Hepatic stellate cell (primary cell): ENCODE measurements around the gene PWWP2B.
"Not testable (repeated sequence)": the region's sequence is repeated elsewhere in the genome, so short reads cannot be mapped to it uniquely, and the experiment has no call there.

Experiments
- DNase-seq: peaks from one replicate; pipeline ENCODE4 v3.0.0; 2011; ENCODE audit warnings: low spot score

Gene PWWP2B

GRCh38 chr10:132363921-132364593, 32.9 kb upstream of the PWWP2B start:
- no peak for DNase-seq

- DNase-seq = no peak
These were observed 32.4 kb upstream of the PWWP2B start for GRCh38 chr10:132364594-132364970.

GRCh38 chr10:132365102-132365501, 31.9 kb upstream of the PWWP2B start:
- DNase-seq = no peak

GRCh38 chr10:132366006-132366405, 31.0 kb upstream of the PWWP2B start:
- DNase-seq = no peak

GRCh38 chr10:132366499-132366898, 30.5 kb upstream of the PWWP2B start:
- DNase-seq = no peak

GRCh38 chr10:132368391-132368790, 28.6 kb upstream of the PWWP2B start:
- no peak for DNase-seq

- peak; percentile 55 for DNase-seq
These were observed 27.9 kb upstream of the PWWP2B start for GRCh38 chr10:132368881-132369635.

GRCh38 chr10:132369636-132370185, 27.3 kb upstream of the PWWP2B start:
- DNase-seq = no peak

- DNase-seq = no peak
These were observed 26.3 kb upstream of the PWWP2B start for GRCh38 chr10:132370426-132371340.

- DNase-seq = no peak
These were observed 25.3 kb upstream of the PWWP2B start for GRCh38 chr10:132371641-132372081.

GRCh38 chr10:132372516-132373095, 24.4 kb upstream of the PWWP2B start:
- no peak for DNase-seq

GRCh38 chr10:132373241-132373955, 23.6 kb upstream of the PWWP2B start:
- DNase-seq = no peak

- no peak for DNase-seq
These were observed 22.8 kb upstream of the PWWP2B start for GRCh38 chr10:132374176-132374575.

- DNase-seq = no peak
These were observed 22.4 kb upstream of the PWWP2B start for GRCh38 chr10:132374612-132375011.

GRCh38 chr10:132375116-132375794, 21.7 kb upstream of the PWWP2B start:
- DNase-seq = no peak

- no peak for DNase-seq
These were observed 21.2 kb upstream of the PWWP2B start for GRCh38 chr10:132375795-132376297.

- no peak for DNase-seq
These were observed 20.6 kb upstream of the PWWP2B start for GRCh38 chr10:132376394-132376851.

- no peak for DNase-seq
These were observed 19.7 kb upstream of the PWWP2B start for GRCh38 chr10:132377326-132377725.

- not testable (repeated sequence) for DNase-seq
These were observed 18.0 kb upstream of the PWWP2B start for GRCh38 chr10:132379026-132379425.

- not testable (repeated sequence) for DNase-seq
These were observed 16.0 kb upstream of the PWWP2B start for GRCh38 chr10:132380986-132381385.
